Neural progenitor cell (in vitro differentiated cells): ENCODE results near the gene CYB5D1.

Experiments used
- EZH2phosphoT487 ChIP-seq: fragments of 200-600 bp; sonication (generic); IDR thresholded peaks from 2 replicates; pipeline ENCODE4 v1.6.1; 2017; ENCODE audit warnings: antibody characterized with exemption
- TF ChIP-seq, protein P1 (sequence below): fragments of 200-600 bp; sonication (generic); IDR thresholded peaks from 2 replicates; pipeline ENCODE4 v1.5.1; 2017; ENCODE audit warnings: antibody characterized with exemption, mild to moderate bottlenecking

- TF ChIP-seq, protein P1, sequence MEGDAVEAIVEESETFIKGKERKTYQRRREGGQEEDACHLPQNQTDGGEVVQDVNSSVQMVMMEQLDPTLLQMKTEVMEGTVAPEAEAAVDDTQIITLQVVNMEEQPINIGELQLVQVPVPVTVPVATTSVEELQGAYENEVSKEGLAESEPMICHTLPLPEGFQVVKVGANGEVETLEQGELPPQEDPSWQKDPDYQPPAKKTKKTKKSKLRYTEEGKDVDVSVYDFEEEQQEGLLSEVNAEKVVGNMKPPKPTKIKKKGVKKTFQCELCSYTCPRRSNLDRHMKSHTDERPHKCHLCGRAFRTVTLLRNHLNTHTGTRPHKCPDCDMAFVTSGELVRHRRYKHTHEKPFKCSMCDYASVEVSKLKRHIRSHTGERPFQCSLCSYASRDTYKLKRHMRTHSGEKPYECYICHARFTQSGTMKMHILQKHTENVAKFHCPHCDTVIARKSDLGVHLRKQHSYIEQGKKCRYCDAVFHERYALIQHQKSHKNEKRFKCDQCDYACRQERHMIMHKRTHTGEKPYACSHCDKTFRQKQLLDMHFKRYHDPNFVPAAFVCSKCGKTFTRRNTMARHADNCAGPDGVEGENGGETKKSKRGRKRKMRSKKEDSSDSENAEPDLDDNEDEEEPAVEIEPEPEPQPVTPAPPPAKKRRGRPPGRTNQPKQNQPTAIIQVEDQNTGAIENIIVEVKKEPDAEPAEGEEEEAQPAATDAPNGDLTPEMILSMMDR = no peak
- TF ChIP-seq EZH2phosphoT487 = no peak
Measured at GRCh38 chr17:7837408-7838088, 20.3 kb upstream of the CYB5D1 start.
